ENCODE data around the gene SMARCA5.

SMARCA5 gene

DNA sequence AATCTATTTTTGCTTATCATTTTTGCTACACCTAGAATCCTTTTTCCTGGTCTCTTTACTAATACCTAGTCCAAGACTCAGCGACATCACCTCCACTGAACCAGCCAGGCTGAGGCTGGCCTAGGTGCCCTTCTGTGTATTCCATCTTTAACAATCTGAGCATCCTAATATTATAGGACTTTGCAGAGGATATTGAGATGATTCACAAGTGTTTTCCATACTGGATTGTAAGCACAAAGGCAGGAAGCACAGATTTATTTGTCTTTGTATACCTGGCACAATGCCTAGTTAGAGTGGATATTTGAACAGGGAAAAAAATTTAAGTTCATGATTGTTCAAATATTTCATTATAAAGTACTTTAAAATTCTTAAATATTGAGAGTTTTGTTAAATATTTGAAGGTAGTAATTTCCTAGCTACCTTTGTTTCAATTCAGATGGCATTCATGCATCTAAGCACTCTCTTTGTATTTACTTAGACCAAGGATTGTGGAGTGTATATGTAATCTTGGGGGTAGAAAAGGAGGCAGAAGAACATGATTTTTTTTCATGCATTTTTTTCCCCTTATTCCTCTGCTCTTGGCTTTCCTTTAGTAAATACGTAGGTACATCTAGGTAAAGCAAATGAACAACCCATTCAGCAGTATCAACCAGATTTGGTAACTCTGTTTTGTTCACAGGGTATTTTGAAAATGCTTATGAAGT lies 18.4 kb downstream of the SMARCA5 start:
- no peak for DNase-seq (ENCODE audit: low read depth in 3 of 3)

- no peak for DNase-seq (ENCODE audit: low read depth in 3 of 3)
Measured at GRCh38 chr4:143538979-143539669, 25.6 kb downstream of the SMARCA5 start.

DNA sequence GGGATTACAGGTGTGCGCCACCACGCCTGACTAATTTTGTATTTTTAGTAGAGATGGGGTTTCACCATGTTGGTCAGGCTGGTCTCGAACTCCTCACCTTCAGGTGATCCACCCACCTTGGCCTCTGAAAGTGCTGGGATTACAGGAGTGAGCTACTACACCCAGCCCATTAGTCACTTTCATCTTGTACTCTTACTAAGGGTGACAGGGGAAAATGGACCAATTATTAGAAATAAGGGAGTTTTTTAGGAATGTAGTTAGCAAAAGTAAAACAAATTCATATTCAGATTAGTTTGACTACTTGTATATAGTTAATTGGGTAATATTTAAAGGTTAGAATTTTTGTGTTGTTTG lies 26.1 kb downstream of the SMARCA5 start:
- no peak for DNase-seq (ENCODE audit: low read depth in 3 of 3)

DNA sequence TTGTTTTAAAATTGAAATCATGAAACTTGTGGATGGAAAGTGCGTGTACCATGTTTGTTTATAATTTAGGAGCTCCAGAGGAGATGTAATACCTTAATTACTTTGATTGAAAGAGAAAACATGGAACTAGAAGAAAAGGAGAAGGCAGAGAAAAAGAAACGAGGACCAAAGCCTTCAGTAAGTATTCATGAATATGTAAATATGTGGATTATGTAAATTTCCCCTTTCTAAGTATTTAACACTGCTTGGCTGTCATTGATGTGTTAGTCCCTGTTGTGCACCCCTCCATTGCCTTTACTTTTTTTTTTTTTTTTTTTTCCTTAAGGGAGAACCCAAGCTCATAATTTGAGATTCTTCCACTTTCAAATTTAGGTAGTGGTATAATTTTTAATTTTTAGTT lies 36.4 kb downstream of the SMARCA5 start:
- DNase-seq (ENCODE audit: low read depth in 3 of 3): no peak

DNA sequence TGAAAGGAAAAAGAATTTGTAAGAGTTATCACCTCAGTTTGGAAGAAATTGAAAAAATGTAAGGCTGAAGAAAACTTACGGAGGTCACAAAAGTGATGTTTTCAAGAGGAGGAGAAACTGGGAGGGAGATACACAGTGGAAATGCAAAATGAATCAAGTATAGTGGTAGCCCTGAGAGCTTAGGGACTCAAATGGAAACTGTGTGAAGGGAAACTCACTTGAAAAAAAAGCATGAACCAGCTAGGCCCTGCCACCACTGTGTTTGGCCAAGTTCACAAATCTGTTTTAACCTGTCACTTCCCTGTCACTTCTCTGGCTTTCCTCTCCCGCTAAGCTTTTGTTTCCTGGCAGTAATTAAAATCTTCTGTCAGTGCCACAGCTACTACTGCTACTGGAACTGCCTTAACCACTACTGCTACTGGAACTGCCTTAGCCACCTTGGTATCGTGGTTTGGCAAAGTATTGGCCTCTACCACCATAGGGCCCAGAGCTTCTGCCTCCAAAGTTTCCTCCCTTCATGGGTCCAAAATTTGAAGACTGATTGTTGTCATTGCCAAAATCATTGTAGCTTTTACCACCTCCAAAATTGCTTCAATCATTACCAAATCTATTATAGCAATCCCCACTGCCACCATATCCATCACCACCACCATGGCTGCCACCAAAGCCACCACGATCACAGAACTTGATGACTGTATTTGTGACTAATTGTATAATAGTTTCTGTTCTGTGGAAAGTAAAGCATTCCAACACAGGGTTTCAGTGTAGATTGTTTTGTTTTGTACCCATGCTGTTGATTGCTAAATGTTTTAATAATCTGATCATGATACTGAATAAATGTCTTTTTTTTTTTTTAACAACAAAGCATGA lies 41.5 kb downstream of the SMARCA5 start:
- DNase-seq (ENCODE audit: low read depth in 3 of 3): no peak

DNA sequence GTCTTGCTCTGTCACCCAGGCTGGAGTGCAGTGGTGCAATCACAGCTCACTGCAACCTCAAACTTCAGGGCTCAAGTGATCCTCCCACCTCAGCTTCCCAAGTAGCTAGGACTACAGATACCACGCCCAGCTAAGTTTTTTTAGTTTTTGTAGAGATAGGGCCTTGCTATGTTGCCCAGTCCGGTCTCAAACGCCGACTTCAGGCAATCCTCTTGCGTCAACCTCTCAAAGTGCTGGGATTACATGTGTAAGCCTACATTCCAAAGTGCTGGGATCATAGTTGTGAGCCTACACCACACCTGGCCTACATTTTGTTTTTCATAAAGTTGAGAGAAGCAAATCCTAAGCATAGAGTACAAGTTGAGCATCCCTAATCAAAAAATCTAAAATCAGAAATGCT lies 42.2 kb downstream of the SMARCA5 start:
- DNase-seq (ENCODE audit: low read depth in 3 of 3): no peak

GRCh38 chr4:143558286-143558685 lies 44.8 kb downstream of the SMARCA5 start:
- no peak for DNase-seq (ENCODE audit: low read depth in 3 of 3)

- peak; percentile 35 to 65 (median 42) for DNase-seq (ENCODE audit: low read depth in 3 of 3)
Measured at GRCh38 chr4:143558823-143559756, 45.6 kb downstream of the SMARCA5 start.

DNA sequence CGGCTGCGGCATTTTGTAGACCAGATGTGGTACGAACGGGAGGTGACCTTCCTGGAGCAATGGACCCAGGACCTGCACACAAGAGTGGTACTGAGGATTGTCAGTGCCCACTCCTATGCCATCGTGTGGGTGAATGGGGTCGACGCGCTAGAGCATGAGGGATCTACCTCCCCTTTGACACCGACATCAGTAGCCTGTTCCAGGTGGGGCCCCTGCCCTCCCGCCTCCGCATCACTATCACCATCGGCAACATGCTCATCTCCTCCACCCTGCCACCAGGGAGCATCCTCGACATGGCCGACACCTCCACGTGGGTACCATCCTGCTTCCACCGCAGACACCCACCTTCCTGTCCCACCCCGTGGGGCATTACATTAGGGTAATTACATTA lies 46.2 kb downstream of the SMARCA5 start:
- DNase-seq (ENCODE audit: low read depth in 3 of 3): peak; percentile 9 to 31 (median 13)

GRCh38 chr4:143564472-143564871 lies 51.0 kb downstream of the SMARCA5 start:
- no peak for DNase-seq (ENCODE audit: low read depth in 3 of 3)

- no peak for DNase-seq (ENCODE audit: low read depth in 3 of 3)
Measured at GRCh38 chr4:143575331-143575730, 61.8 kb downstream of the SMARCA5 start.

DNA sequence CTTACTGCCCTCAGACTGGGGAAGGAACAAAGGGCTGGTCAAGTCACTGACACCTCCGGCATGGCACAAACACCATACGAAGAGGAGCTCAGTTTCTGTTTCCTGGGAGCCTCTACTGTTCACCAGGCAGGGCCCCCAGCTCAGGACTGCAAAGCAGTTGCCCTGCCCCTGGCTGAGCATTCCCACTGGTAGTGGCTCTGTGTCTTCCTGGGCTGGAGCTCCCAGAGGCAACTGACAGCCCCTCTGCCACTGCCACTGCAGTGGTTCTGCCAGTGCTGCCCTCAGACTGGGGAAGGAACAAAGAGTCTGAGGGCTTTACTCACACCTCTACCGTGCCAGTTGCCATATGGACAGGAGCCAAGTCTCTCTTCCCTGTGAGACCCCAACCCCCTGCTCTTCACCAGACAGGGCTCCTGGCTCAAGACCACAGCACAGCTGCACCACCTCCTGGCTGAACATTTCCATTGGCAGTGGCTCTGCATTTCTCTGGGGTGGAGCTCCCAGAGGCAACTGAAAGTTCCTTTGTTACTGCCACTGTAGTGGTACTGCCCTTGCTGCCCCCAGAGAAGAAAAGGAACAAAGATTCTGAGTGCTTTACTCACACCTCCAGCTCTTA lies 67.9 kb downstream of the SMARCA5 start:
- DNase-seq (ENCODE audit: low read depth in 3 of 3): no peak

DNA sequence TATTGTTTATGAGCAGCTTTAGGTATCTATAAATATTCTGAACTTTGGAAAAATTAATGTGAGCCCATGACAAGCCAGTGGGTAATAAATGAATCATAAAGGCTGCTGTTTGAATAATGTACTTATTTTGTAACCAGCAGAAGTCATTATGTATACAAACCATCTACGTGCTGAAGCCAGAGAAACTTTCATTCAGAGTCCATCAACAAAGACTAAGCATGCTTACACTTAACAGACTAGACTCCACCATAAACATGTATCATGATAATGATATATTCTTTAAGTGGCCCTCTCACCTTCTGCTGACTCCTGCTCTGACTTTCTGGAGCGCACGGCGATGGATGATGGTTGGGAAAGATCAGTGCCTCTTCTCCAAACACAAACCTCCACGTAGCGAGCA lies 72.0 kb downstream of the SMARCA5 start:
- no peak for DNase-seq (ENCODE audit: low read depth in 3 of 3)

GRCh38 chr4:143586080-143586479 lies 72.6 kb downstream of the SMARCA5 start:
- DNase-seq (ENCODE audit: low read depth in 3 of 3): no peak

- DNase-seq (ENCODE audit: low read depth in 3 of 3): no peak
Measured at GRCh38 chr4:143587703-143588102, 74.2 kb downstream of the SMARCA5 start.

DNA sequence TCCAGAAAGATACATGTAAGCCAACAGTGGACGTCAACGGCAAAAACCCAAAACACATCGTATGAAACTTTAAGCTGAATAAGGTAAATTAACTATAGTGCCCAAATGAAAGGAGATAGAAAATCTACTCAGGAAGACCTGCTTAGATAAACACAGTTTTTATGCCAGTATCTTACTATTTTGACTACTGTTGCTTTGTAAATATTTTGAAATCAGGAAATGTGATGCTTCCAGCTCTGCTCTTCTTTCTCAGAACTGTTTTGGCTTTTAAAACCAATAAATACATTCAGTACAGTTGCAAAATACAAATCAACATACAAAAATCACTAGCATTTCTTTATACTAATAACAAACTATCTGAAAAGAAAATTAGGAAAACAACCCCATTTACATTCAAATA lies 83.8 kb downstream of the SMARCA5 start:
- DNase-seq (ENCODE audit: low read depth in 3 of 3): no peak

DNA sequence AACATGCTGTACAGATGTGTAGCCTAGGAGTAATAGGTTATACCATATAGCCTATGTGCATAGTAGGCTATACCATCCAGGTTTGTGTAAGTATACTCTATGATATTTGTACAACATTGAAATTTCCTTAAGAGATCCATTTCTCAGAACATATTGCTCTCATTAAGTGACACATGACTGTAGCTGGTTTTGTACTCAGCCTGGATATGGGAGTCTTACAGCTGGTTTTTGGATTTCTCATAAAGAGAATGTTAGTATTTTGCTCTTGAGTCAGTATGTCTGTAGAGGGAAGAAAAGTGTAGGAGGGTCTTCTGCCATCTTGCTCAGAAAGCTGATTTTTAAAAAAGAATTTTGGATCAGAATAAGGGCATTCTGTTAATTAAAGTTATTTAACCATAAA lies 85.3 kb downstream of the SMARCA5 start:
- no peak for DNase-seq (ENCODE audit: low read depth in 3 of 3)

DNA sequence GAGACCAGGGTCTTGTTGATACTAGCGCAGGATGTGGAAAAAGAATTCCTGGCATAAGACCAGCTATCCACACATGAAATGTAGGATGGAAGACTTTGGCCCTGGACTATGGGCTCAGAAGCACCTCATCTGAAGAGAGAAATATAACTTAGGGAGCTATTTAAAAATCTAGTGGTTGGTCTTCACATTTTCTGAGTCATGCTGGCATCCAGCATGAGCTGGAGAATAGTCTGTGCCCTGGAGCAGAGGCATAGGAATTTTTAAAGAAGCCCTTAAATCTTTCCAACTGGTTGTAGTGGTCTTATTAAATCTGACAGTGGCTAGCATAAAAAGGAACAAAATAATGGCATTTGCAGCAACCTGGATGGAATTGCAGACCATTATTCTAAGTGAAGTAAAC lies 86.3 kb downstream of the SMARCA5 start:
- DNase-seq (ENCODE audit: low read depth in 3 of 3): no peak

GRCh38 chr4:143606480-143606879 lies 93.0 kb downstream of the SMARCA5 start:
- DNase-seq (ENCODE audit: low read depth in 3 of 3): no peak
